HCT116 (cell line): ENCODE results near the gene OPCML. TPM values are rescaled to one million over a fixed set of nuclear protein-coding genes. Genes with fewer than 3 reads are reported as not detected.

Experiments
- ATAC-seq: fragments of 200-7000 bp; cut with Tn5 transposase; 2 replicates; pipeline ENCODE4 v1.9.1; 2020; ENCODE audit warnings: mild to moderate bottlenecking, moderate library complexity
- BruUV-seq: library from RNA; stranded (reverse); fragments of 400-500 nt; replicated peaks from 2 replicates; lab custom pipeline; 2021; lab: Mats Ljungman, UMichigan
- CTCF ChIA-PET: fragments of 300-600 bp; sonication (Branson Sonifier 250); formaldehyde crosslinking; loops from one replicate; lab custom pipeline; 2021; ENCODE audit warnings: antibody characterized with exemption; lab: Charles Lee
- POLR2A ChIA-PET: fragments of 300-600, 350-600 bp; sonication (Branson Sonifier 250); formaldehyde crosslinking; loops from one replicate; lab custom pipeline; 2021; ENCODE audit warnings: antibody characterized with exemption; lab: Charles Lee
- RAD21 ChIA-PET, 2 experiments: fragments of 300-600 bp; sonication (Branson Sonifier 250); formaldehyde crosslinking; loops; one replicate each; lab custom pipeline; 2023; ENCODE audit warnings: low total read pairs in 2 of 2; ENCODE audit not compliant: uncharacterized antibody in 2 of 2, unreplicated experiment in 2 of 2, low non-redundant PET in 1 of 2; lab: Charles Lee
- DNase-seq: peaks from one replicate; pipeline ENCODE4 v3.0.0-alpha.2; 2010; ENCODE audit warnings: low read depth, low spot score
- H2AFZ ChIP-seq: fragments of 200-600 bp; shearing (Covaris generic), sonication (generic); 2 replicates; pipeline ENCODE4 v1.6.1; 2017; ENCODE audit warnings: low read depth, mixed run types, mixed read lengths, antibody characterized with exemption, low read length; ENCODE audit not compliant: poor library complexity, severe bottlenecking
- H3K27ac ChIP-seq: 2 replicates; pipeline ENCODE4 v1.5.1; 2012; ENCODE audit warnings: low read depth, low read length
- H3K27me3 ChIP-seq: fragments of 200-600 bp; sonication (generic); 2 replicates; pipeline ENCODE4 v1.6.1; 2016; ENCODE audit warnings: mixed run types, low read length, mixed read lengths; ENCODE audit not compliant: insufficient read depth
- H3K36me3 ChIP-seq, 2 experiments: fragments of 200-500 bp in 1 of 2; fragments of 200-600 bp in 1 of 2; sonication (Bioruptor generic) in 1 of 2; sonication (generic) in 1 of 2; 2 replicates each; pipeline versions ENCODE4 v1.5.1 to v1.6.1; 2014 to 2016; ENCODE audit warnings: low read length in 2 of 2, inconsistent platforms in 1 of 2, mixed read lengths in 1 of 2, mixed run types in 1 of 2; ENCODE audit not compliant: insufficient read depth in 2 of 2, control insufficient read depth in 1 of 2
- H3K4me1 ChIP-seq, 2 experiments: fragments of 200-600 bp in 1 of 2; sonication (generic) in 1 of 2; 2 replicates each; pipeline versions ENCODE4 v1.5.1 to v1.6.1; 2012 to 2017; ENCODE audit warnings: low read length in 2 of 2, inconsistent platforms in 1 of 2, mild to moderate bottlenecking in 1 of 2, mixed read lengths in 1 of 2, mixed run types in 1 of 2, moderate library complexity in 1 of 2; ENCODE audit not compliant: insufficient read depth in 2 of 2, control insufficient read depth in 1 of 2
- H3K4me2 ChIP-seq: fragments of 200-600 bp; sonication (generic); 2 replicates; pipeline ENCODE4 v1.6.1; 2017; ENCODE audit warnings: mixed run types, low read length, mixed read lengths
- H3K4me3 ChIP-seq, 2 experiments: fragments of 200-600 bp in 1 of 2; sonication (generic) in 1 of 2; replicated peaks in 1 of 2; 2 replicates each; pipeline ENCODE4 v1.5.1; 2011 to 2016; ENCODE audit warnings: low read length in 2 of 2, control low read depth in 1 of 2, low read depth in 1 of 2, mild to moderate bottlenecking in 1 of 2, mixed read lengths in 1 of 2, mixed run types in 1 of 2
- H3K79me2 ChIP-seq: fragments of 200-600 bp; sonication (generic); 2 replicates; pipeline ENCODE4 v1.6.1; 2017; ENCODE audit warnings: mild to moderate bottlenecking, mixed run types, low read length, moderate library complexity, mixed read lengths; ENCODE audit not compliant: insufficient read depth
- H3K9ac ChIP-seq: fragments of 200-600 bp; sonication (generic); 2 replicates; pipeline ENCODE4 v1.6.1; 2016; ENCODE audit warnings: low read length, mixed read lengths
- H3K9me2 ChIP-seq: fragments of 200-600 bp; sonication (generic), shearing (Covaris generic); 2 replicates; pipeline ENCODE4 v1.6.1; 2017; ENCODE audit warnings: mixed run types, mild to moderate bottlenecking, moderate library complexity; ENCODE audit not compliant: insufficient read depth
- H3K9me3 ChIP-seq, 2 experiments: fragments of 200-500 bp in 1 of 2; fragments of 200-600 bp in 1 of 2; sonication (Bioruptor generic) in 1 of 2; sonication (generic) in 1 of 2; 2 replicates each; pipeline ENCODE4 v1.6.1; 2014 to 2017; ENCODE audit warnings: low read length in 2 of 2, mixed read lengths in 2 of 2, inconsistent platforms in 1 of 2, low read depth in 1 of 2, mild to moderate bottlenecking in 1 of 2, mixed run types in 1 of 2, moderate library complexity in 1 of 2; ENCODE audit not compliant: control insufficient read depth in 1 of 2, insufficient read depth in 1 of 2
- H4K20me1 ChIP-seq: fragments of 200-600 bp; sonication (generic), shearing (Covaris generic); 2 replicates; pipeline ENCODE4 v1.6.1; 2017; ENCODE audit warnings: mixed run types, mild to moderate bottlenecking, moderate library complexity; ENCODE audit not compliant: insufficient read depth
- CEBPB ChIP-seq: IDR thresholded peaks from 2 replicates; pipeline ENCODE4 v1.6.1; 2012; ENCODE audit warnings: low read depth
- EGR1 ChIP-seq: IDR thresholded peaks from 2 replicates; pipeline ENCODE4 v1.6.1; 2012; ENCODE audit warnings: low read depth
- EZH2 ChIP-seq: fragments of 200-600 bp; sonication (generic); IDR thresholded peaks from 2 replicates; pipeline ENCODE4 v1.6.1; 2017; ENCODE audit warnings: antibody characterized with exemption, mixed run types
- POLR2AphosphoS5 ChIP-seq: IDR thresholded peaks from 2 replicates; pipeline ENCODE4 v1.6.1; 2011; ENCODE audit warnings: mild to moderate bottlenecking, low read depth, low read length, moderate library complexity
- RAD21 ChIP-seq: IDR thresholded peaks from 2 replicates; pipeline ENCODE4 v1.6.1; 2012; ENCODE audit warnings: low read depth, mild to moderate bottlenecking
- ZNF274 ChIP-seq: fragments of 200-500 bp; sonication (Bioruptor generic); IDR thresholded peaks from 2 replicates; pipeline ENCODE4 v1.6.1; 2014; ENCODE audit warnings: mild to moderate bottlenecking, low read depth, low read length, inconsistent platforms
- intact Hi-C: fragments of 100-400 bp; cut with micrococcal nuclease; formaldehyde crosslinking; loops from 2 replicates; pipeline ENCODE4 v1.10.0; 2022
- total RNA-seq: library from RNA; stranded (reverse); gene quantifications from one replicate; pipeline ENCODE4 v1.2.1, GENCODE V29; 2021; ENCODE audit not compliant: unreplicated experiment
- TF ChIP-seq, protein P1 (sequence below), 3 experiments: fragments of 200-600 bp in 1 of 3; sonication (generic) in 1 of 3; IDR thresholded peaks in 2 of 3; conservative IDR thresholded peaks in 1 of 3; 2 replicates each; pipeline ENCODE4 v1.5.1; 2012 to 2017; ENCODE audit warnings: low read depth in 2 of 3, low read length in 2 of 3, antibody characterized with exemption in 1 of 3, borderline replicate concordance in 1 of 3, control low read depth in 1 of 3, mild to moderate bottlenecking in 1 of 3, mixed read lengths in 1 of 3, mixed run types in 1 of 3, moderate library complexity in 1 of 3; ENCODE audit not compliant: insufficient read depth in 1 of 3
- TF ChIP-seq, protein P2 (sequence below): IDR thresholded peaks from 2 replicates; pipeline ENCODE4 v1.6.1; 2012
- TF ChIP-seq, protein P3 (sequence below): IDR thresholded peaks from 2 replicates; pipeline ENCODE4 v1.6.1; 2012

The OPCML gene
- total RNA-seq, 1 experiment from 2014 or later, result not detected

DNA sequence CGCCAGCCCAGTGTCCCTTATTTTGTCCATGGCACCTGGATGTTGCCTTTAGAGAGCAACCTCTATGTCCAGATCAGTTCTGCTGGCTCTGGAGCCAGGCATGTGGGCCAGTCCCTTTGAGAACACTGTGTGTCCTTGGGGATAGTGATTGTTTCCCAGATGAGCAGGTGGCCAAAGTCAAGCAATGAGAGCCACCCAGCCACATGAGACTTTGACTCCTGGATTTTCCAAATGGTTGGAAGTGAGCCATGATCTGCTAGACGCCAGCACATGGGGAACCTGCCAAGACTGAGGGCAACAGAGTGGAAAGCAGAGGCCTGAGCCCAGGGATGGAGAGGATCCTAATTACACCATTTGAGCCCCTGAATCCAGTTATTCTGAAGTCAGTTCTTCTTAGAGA is 479.8 kb downstream of the OPCML start:
- no peak overlapping the region for H3K9ac ChIP-seq
- RAD21 ChIA-PET, result no interaction called here
- H3K27ac ChIP-seq, result no peak overlapping the region
- intact Hi-C loops, result no loop called here
- no peaks in the 10 kb centered on the region for H4K20me1 ChIP-seq
- H3K4me2 ChIP-seq, result no peak overlapping the region
- H3K36me3 ChIP-seq, result no peaks in the 10 kb centered on the region
- ATAC-seq (no peak), DNase-seq (no peak)
- no peak overlapping the region for H2AFZ ChIP-seq
- no peaks in the 10 kb centered on the region for H3K9me2 ChIP-seq
- POLR2A ChIA-PET, result no interaction called here
- BruUV-seq, result no TSS peak
- H3K4me1 ChIP-seq, result no peaks in the 10 kb centered on the region
- peaks cover 8 to 19% of the 10 kb centered on the region in 2 experiments; a peak in 2 of 4 replicates for H3K9me3 ChIP-seq
- CTCF ChIA-PET, result no interaction called here
- H3K27me3 ChIP-seq, result no peaks in the 10 kb centered on the region
- TF ChIP-seq POLR2AphosphoS5 (no peak), RAD21 (no peak), EZH2 (no peak), EGR1 (no peak), CEBPB (no peak), ZNF274 (no peak)
- TF ChIP-seq, protein P1, sequence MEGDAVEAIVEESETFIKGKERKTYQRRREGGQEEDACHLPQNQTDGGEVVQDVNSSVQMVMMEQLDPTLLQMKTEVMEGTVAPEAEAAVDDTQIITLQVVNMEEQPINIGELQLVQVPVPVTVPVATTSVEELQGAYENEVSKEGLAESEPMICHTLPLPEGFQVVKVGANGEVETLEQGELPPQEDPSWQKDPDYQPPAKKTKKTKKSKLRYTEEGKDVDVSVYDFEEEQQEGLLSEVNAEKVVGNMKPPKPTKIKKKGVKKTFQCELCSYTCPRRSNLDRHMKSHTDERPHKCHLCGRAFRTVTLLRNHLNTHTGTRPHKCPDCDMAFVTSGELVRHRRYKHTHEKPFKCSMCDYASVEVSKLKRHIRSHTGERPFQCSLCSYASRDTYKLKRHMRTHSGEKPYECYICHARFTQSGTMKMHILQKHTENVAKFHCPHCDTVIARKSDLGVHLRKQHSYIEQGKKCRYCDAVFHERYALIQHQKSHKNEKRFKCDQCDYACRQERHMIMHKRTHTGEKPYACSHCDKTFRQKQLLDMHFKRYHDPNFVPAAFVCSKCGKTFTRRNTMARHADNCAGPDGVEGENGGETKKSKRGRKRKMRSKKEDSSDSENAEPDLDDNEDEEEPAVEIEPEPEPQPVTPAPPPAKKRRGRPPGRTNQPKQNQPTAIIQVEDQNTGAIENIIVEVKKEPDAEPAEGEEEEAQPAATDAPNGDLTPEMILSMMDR (IDR thresholded peaks at IDR 0.05 in 2 of 3, conservative IDR thresholded peaks at IDR 0.05 in 1 of 3; ENCODE audit: borderline replicate concordance in 1 of 3, insufficient read depth in 1 of 3, low read depth in 2 of 3, low read length in 2 of 3), result no peak
- TF ChIP-seq, protein P2, sequence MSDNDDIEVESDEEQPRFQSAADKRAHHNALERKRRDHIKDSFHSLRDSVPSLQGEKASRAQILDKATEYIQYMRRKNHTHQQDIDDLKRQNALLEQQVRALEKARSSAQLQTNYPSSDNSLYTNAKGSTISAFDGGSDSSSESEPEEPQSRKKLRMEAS, result no peak
- TF ChIP-seq, protein P3, sequence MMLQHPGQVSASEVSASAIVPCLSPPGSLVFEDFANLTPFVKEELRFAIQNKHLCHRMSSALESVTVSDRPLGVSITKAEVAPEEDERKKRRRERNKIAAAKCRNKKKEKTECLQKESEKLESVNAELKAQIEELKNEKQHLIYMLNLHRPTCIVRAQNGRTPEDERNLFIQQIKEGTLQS, result no peak
- no peaks in the 10 kb centered on the region for H3K79me2 ChIP-seq
- no peak overlapping the region for H3K4me3 ChIP-seq
